Activated T-helper 17 cell treated with anti-CD3 and anti-CD28 coated beads, Interleukin-2, amount 50 U/mL, for 72 hours (primary cell): Measurements from ENCODE around the gene GINS2. TPM values are rescaled to one million over a fixed set of nuclear protein-coding genes. Genes with fewer than 3 reads are reported as not detected.

Source experiments
- ATAC-seq: fragments of 150-1000 bp; cut with Tn5 transposase; replicated peaks from 2 replicates; pipeline ENCODE4 v1.10.0; 2021; ENCODE audit warnings: mild to moderate bottlenecking, moderate library complexity
- H3K27ac Mint-ChIP-seq: one replicate; pipeline ENCODE4 v1.8.0; 2022; ENCODE audit warnings: mixed read lengths
- H3K27me3 Mint-ChIP-seq: one replicate; pipeline ENCODE4 v1.8.0; 2022; ENCODE audit warnings: mixed read lengths
- H3K36me3 Mint-ChIP-seq: one replicate; pipeline ENCODE4 v1.8.0; 2022; ENCODE audit warnings: low read depth, mild to moderate bottlenecking, mixed read lengths
- H3K4me1 Mint-ChIP-seq: one replicate; pipeline ENCODE4 v1.8.0; 2022; ENCODE audit warnings: mixed read lengths
- H3K4me3 Mint-ChIP-seq: one replicate; pipeline ENCODE4 v1.8.0; 2022; ENCODE audit warnings: mild to moderate bottlenecking, mixed read lengths
- H3K9me3 Mint-ChIP-seq: one replicate; pipeline ENCODE4 v1.8.0; 2022; ENCODE audit warnings: mixed read lengths
- total RNA-seq, 2 donors: library from RNA; stranded (reverse); gene quantifications; one replicate each; pipeline ENCODE4 v1.2.3, GENCODE V29; 2022

The GINS2 gene
- total RNA-seq, 2 donors from 2014 or later: 39.1 to 64.2 TPM

DNA sequence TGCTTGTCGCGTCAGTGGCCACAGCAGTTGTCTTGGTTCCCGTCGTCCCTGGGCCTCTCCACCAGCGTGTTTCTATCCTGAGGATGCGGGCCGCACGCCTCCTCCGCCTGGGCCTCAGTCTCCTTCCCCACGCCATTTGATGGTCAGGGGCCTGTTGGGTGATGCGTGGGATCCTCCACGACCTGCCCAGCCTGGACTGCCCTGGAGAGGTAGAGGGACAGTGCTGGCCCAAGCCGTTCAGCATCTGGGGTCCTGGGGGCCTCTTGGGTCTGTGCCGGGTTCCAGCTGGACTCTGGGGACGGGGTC lies 55.4 kb downstream of the GINS2 start:
- Mint-ChIP-seq H3K36me3 (no peaks in the 10 kb centered on the region), H3K4me1 (peaks cover 4% of the 10 kb centered on the region), H3K27ac (no peak overlapping the region), H3K9me3 (no peaks in the 10 kb centered on the region), H3K4me3 (no peak overlapping the region), H3K27me3 (no peaks in the 10 kb centered on the region)
- ATAC-seq: no peak

DNA sequence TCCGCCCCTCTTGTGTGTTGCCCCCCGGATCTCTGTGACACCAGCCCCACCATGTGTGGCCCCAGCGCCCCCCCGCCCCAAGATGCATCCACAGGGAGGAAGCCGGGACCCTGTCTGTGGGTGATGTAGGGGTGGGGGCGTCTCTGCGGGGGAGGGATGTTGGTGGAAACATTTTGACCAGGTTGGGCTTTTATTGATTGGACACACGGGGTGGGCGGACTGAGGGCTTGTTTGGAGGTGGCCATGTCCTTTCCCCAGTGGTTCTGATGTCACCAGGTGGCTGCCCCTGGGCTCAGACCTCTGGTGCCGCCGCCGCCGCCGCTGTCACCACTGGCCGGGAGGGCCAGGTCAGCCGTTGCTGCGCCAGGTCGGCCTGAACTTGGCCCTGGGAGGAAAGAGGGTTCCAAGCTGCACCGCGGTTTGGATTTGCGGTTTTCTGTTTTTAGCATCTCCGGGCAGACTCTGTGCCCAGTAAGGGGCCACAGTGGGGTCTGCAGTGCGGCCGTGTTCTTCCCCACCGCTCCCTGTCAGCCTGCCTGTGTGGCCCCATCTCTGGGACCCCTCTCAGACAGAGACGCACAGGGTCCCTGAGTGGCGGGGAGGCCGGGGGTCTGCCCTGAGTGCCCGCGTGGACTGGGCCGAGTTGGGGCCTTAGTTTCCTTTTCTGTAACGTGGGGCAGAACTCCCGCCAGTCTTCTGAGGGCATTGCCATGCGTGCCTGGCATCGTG lies 55.9 kb downstream of the GINS2 start:
- no peaks in the 10 kb centered on the region for H3K9me3 Mint-ChIP-seq
- no peak for ATAC-seq
- H3K4me3 Mint-ChIP-seq: no peak overlapping the region
- no peak overlapping the region for H3K27ac Mint-ChIP-seq
- peaks cover 4% of the 10 kb centered on the region for H3K4me1 Mint-ChIP-seq
- no peaks in the 10 kb centered on the region for H3K36me3 Mint-ChIP-seq
- no peaks in the 10 kb centered on the region for H3K27me3 Mint-ChIP-seq

DNA sequence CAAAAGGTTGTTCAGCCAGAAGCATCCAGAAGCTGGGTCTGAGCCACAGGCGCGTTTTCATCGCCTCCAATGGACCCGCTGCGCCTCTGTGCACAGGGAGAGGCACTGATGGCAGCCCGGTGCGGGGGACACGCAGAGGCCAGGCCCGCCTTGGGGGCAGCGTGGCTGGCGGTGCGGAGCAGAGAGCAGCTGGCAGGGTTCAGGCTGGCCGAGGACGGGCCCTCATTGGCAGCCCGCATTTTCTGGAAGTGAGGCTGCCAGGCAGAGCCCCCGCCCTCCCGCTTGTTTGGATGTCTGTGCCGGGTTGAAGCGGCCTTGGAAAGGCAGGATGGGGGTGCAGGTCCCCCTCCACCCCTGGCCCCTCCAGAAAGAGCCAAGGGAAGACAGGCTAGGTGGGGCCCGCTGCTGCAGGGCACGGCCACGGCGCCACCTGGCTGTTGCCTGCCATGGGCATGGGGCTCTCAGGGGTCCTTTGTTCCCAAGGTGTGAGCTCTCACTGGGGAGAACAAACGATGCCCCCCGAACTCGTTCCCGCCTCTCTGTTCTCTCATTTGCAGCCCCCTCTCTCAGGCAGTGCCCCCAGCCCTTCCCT lies 56.9 kb downstream of the GINS2 start:
- Mint-ChIP-seq H3K4me1 (peaks cover 4% of the 10 kb centered on the region), H3K27ac (no peak overlapping the region), H3K4me3 (no peak overlapping the region), H3K36me3 (no peaks in the 10 kb centered on the region), H3K27me3 (no peaks in the 10 kb centered on the region), H3K9me3 (no peaks in the 10 kb centered on the region)
- no peak for ATAC-seq

DNA sequence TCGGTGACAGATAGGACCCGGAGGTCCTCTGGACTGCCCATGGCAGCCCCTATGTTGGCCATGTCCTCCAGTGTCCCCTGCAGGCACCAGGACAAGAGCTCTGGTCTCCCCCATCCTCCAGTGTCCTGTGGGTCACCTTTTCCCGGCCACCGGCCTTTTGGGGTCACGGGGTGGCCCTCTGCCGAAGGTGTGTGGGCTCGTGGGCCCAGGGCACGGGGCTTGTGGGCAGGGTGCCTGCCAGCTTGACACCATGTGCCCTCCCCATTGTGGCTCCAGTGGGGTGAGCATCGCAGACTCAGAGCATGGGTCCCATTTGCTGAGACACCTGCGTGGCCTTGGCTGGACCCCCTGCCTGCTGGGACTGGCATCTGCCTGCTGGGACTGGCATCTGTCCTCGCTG lies 57.5 kb downstream of the GINS2 start:
- Mint-ChIP-seq H3K27ac (no peak overlapping the region), H3K4me1 (peaks cover 4% of the 10 kb centered on the region), H3K4me3 (no peak overlapping the region), H3K27me3 (no peaks in the 10 kb centered on the region), H3K36me3 (no peaks in the 10 kb centered on the region), H3K9me3 (no peaks in the 10 kb centered on the region)
- no peak for ATAC-seq

DNA sequence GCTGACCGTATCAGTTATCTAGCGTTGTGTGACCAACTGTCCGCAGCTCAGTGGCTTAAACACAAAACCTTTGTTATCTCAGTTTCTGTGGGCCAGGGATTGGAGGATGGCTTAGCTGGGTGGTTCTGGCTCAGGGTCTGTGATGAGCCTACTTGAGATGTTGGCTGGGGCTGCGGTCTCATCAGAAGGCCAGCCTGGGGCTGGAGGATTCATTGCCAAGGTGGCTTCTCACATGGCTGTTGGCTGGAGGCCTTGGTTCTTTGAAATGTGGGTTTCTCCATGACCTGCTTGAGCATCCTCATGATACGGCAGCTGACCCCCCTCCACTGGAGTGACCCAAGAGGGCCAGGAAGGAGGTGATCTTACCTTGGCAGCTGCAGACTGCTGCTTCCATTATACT lies 58.9 kb downstream of the GINS2 start:
- Mint-ChIP-seq H3K27me3 (no peaks in the 10 kb centered on the region), H3K9me3 (no peaks in the 10 kb centered on the region), H3K4me3 (no peak overlapping the region), H3K4me1 (peaks cover 4% of the 10 kb centered on the region), H3K27ac (no peak overlapping the region), H3K36me3 (no peaks in the 10 kb centered on the region)
- no peak for ATAC-seq

DNA sequence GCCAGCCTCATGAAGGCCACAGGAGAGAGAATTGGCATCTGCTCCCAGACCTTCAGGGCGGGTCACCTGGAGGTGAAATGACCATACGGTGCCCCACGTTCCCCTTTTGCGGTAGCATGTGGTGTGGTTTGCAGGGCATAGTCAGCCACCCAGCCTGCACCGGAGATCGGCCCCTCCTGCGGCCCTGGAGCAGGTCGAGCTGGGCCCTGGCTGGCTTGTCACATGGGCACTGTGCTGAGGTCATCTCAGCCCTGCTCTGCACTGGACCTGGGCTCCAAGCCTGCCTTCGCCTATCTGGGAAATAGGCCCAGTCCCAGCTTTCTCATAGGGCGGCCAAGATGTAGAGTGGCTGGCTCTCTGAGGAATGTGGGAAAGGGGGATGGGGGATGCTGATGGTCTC lies 59.4 kb downstream of the GINS2 start:
- Mint-ChIP-seq H3K4me1 (peaks cover 4% of the 10 kb centered on the region), H3K36me3 (no peaks in the 10 kb centered on the region), H3K4me3 (no peak overlapping the region), H3K27ac (peak overlapping the region; percentile 47), H3K9me3 (no peaks in the 10 kb centered on the region), H3K27me3 (no peaks in the 10 kb centered on the region)
- no peak for ATAC-seq

DNA sequence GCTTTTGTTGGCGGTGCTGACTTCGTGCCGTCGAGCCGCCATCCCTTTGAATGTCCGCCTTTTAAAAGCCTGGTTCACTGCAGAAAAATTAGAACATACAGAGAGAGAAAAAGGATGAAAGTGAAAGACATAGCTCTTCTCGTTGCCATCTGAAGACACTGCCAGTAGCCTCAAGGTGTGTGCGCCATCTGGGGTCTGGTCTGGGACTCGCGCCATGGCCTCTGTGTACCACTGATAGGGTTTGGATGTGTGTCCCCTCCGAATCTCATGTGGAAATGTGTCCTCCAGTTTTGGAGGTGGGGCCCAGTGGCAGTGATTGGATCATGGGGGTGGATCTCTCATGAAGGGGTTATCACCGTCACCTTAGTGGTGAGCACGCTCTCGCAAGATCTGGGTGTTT lies 60.1 kb downstream of the GINS2 start:
- Mint-ChIP-seq H3K27me3 (no peaks in the 10 kb centered on the region), H3K27ac (peak overlapping the region; percentile 47), H3K36me3 (no peaks in the 10 kb centered on the region), H3K4me1 (peaks cover 4% of the 10 kb centered on the region), H3K4me3 (no peak overlapping the region), H3K9me3 (no peaks in the 10 kb centered on the region)
- no peak for ATAC-seq

DNA sequence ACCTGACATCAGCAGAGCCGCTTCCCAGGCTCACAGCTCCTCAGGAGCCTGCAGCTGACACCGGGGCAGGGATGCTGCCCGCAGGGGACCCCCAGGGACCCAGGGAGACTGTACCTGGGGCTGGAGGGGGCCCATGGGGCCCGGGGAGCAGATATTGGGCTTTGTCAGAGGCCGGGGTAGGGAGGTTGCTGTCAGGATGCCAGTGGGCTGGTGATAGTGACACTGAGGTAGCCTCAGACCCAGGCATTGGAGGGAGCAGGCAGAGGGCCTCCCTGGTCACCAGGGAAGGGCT lies 60.5 kb downstream of the GINS2 start:
- peaks cover 4% of the 10 kb centered on the region for H3K4me1 Mint-ChIP-seq
- H3K27ac Mint-ChIP-seq: peak overlapping the region; percentile 47
- no peaks in the 10 kb centered on the region for H3K36me3 Mint-ChIP-seq
- no peak for ATAC-seq
- no peak overlapping the region for H3K4me3 Mint-ChIP-seq
- no peaks in the 10 kb centered on the region for H3K27me3 Mint-ChIP-seq
- H3K9me3 Mint-ChIP-seq: no peaks in the 10 kb centered on the region

DNA sequence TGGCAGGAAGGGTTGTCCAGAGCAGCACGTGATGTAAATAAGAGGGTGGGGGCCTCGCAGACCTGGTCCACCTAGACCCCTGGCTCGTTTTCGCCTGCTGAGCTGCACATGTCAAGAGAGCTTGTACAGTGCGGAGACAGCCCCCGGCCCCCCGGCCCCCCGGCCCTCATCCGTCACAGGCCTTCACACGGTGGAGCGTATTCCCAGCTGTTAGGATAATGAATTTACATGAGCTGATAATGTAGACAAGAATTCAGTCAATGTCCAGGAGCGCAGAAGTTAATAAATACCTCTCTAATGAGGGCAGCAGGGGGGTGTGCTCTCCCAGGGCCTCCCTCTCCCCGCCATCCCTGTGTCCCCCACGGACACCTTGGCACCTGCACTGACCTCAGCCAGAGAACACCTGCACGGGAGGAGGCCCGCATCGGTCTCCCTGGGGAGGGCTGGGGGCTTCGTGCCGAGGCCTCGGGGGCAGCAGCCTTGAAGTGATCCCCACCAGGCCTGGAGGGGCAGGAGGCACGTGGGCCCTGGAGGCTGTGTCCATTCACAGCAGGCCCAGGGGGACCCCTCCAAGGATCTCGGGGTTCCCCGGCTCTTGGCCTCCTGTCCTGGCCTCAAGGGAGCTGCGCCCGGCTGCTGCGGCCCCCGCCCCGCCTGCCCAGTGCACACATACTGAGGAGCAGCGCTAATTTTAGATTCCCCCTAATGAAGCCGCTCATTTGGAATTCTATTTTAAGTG lies 61.1 kb downstream of the GINS2 start:
- Mint-ChIP-seq H3K4me3 (no peak overlapping the region), H3K36me3 (no peaks in the 10 kb centered on the region), H3K27me3 (no peaks in the 10 kb centered on the region), H3K4me1 (peaks cover 4% of the 10 kb centered on the region), H3K9me3 (no peaks in the 10 kb centered on the region), H3K27ac (no peak overlapping the region)
- no peak for ATAC-seq

DNA sequence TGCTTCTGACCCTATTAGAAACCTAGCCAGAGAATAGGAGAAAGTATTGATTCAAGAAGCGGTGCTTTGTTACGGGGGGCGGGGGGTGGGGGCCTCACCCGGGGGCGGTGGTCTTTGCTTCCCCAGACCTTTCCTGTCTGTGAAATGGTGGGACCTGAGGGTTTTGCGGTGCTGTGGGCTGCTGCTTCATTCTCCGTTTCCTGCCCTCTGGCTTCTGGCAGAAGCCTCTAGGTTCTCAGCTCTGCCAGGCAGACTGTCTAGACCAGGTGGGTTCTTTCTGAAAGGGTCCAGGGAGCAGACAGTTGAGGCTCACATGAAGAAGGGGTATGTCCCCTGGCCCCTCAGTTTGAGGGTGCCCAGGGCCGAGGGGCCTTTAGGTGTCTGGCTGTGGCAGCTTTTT lies 61.7 kb downstream of the GINS2 start:
- Mint-ChIP-seq H3K36me3 (no peaks in the 10 kb centered on the region), H3K4me3 (no peak overlapping the region), H3K27ac (no peak overlapping the region), H3K4me1 (peaks cover 4% of the 10 kb centered on the region), H3K9me3 (no peaks in the 10 kb centered on the region), H3K27me3 (no peaks in the 10 kb centered on the region)
- ATAC-seq: no peak

Other genes with a start within 250 kb of the GINS2 start
- 10 to 100 TPM; 12.1 to 17.4 TPM for gene GSE1, start 75.6 kb downstream of the GINS2 start, total RNA-seq
- gene C16orf74, start 62.1 kb upstream of the GINS2 start, total RNA-seq: under 1 TPM in 1 of 2 donors, not detected in 1; 0.35 TPM
- 10 to 100 TPM; 17.4 to 42.7 TPM for gene EMC8, start 110.6 kb upstream of the GINS2 start, total RNA-seq
- 100 to 1,000 TPM; 415 to 467 TPM for gene COX4I1, start 110.7 kb upstream of the GINS2 start, total RNA-seq
- 10 to 100 TPM in 1 of 2 donors, 1 to 10 TPM in 1; 6.3 to 12.1 TPM for gene IRF8, start 210.2 kb upstream of the GINS2 start, total RNA-seq